DOHH2 (cell line): ENCODE results near the gene PROSER1.

ENCODE experiments used
- EZH2phosphoT487 ChIP-seq: fragments of 200-600 bp; sonication (generic); IDR thresholded peaks from 2 replicates; pipeline ENCODE4 v1.6.1; 2017; ENCODE audit warnings: borderline replicate concordance, mild to moderate bottlenecking, antibody characterized with exemption, low read length, moderate library complexity, mixed read lengths
- TF ChIP-seq, protein P1 (sequence below): fragments of 200-600 bp; sonication (generic); IDR thresholded peaks from one replicate; pipeline ENCODE4 v1.5.1; 2014; ENCODE audit warnings: antibody characterized with exemption, mild to moderate bottlenecking, low read depth, low read length; ENCODE audit not compliant: poor library complexity, severe bottlenecking

DNA sequence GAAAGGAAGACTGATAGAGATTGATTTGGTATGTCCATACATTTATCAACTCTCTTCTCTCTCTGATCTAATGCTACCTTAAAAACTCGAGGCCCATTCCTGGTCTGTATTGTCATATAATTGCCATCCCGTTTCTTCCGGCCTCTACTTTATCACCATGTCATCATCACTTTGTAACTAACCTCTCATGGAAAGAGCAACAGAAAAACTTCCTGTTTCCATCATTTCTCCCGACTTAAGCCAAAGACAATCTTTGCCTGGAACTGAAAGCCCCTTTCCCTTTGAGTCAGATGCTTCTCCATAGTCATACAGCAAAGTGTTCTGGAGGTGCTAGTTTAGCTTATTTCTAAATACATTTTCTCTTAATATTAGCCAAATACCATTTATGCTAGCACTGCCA, 44.5 kb downstream of the PROSER1 start:
- TF ChIP-seq, protein P1, sequence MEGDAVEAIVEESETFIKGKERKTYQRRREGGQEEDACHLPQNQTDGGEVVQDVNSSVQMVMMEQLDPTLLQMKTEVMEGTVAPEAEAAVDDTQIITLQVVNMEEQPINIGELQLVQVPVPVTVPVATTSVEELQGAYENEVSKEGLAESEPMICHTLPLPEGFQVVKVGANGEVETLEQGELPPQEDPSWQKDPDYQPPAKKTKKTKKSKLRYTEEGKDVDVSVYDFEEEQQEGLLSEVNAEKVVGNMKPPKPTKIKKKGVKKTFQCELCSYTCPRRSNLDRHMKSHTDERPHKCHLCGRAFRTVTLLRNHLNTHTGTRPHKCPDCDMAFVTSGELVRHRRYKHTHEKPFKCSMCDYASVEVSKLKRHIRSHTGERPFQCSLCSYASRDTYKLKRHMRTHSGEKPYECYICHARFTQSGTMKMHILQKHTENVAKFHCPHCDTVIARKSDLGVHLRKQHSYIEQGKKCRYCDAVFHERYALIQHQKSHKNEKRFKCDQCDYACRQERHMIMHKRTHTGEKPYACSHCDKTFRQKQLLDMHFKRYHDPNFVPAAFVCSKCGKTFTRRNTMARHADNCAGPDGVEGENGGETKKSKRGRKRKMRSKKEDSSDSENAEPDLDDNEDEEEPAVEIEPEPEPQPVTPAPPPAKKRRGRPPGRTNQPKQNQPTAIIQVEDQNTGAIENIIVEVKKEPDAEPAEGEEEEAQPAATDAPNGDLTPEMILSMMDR: no peak
- TF ChIP-seq EZH2phosphoT487: no peak
